SK-MEL-5 (cell line): ENCODE results near the gene SLC7A9. TPM values are rescaled to one million over a fixed set of nuclear protein-coding genes. Genes with fewer than 3 reads are reported as not detected.

ENCODE experiments used
- DNase-seq: peaks from one replicate; pipeline ENCODE4 v3.0.0-alpha.2; 2016; ENCODE audit warnings: low read depth, low spot score
- in situ Hi-C: cut with HindIII; loops from 2 replicates; pipeline ENCODE4 v1.10.0; 2016; ENCODE audit warnings: low sequenced_read_pairs, high pct_unique_total_duplicates, low pct_unique_long_range_greater_than_20kb
- total RNA-seq: library from RNA; depleted of rRNA; stranded (reverse); fragments of >200 nt; shearing (Covaris generic); gene quantifications from 2 replicates; pipeline ENCODE4 v1.2.3, GENCODE V29; 2014

SLC7A9 gene
- total RNA-seq, 1 experiment from 2014 or later: 0.18 TPM

DNA sequence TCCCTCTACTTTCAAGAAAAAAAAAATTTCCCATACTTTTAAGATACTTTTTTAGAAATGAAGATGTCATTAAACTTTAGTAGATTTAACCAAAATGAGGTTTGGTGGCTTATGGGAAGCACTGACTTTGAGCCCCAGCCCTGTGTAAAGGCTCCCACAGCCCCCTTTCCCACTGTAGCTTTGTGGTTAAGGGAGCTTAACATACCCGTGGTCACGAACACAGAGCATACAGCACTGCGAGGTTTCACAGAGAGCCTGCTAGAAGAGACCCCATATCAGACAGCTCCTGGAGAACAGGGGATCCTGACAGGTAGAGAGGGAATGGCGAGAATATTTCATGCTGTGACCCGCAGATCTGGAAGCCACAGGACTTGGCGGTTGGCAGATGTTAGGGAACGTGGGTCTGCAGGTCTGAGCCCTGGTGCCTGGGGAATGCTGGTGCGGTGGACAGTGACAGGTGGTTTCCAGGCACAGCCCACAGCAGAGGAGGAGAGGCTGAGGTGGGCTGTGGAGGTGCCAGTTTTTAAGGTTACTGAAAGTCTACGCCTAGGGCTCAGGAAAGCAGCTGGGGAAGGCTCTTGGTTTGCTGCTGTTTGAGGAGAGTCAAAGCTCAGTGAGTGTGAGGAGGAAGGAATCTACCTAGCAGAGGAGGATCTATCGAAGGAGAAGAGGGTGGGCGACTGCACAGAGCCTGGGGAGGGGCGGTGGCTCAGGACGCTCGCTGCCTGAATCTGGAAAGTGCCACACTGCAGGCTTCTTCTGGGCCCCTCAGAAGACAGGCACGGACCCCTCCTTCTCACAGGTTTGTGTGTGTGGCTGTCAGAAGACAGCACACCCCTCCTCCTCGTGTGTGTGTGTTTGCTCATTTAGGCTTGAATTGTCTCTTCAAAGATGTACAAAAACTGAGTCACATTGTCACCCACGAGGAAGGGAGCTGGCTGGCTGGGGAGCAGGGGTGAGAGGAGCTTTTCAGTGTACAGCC is 49.9 kb downstream of the SLC7A9 start:
- in situ Hi-C loops: no loop called here
- no peak for DNase-seq

DNA sequence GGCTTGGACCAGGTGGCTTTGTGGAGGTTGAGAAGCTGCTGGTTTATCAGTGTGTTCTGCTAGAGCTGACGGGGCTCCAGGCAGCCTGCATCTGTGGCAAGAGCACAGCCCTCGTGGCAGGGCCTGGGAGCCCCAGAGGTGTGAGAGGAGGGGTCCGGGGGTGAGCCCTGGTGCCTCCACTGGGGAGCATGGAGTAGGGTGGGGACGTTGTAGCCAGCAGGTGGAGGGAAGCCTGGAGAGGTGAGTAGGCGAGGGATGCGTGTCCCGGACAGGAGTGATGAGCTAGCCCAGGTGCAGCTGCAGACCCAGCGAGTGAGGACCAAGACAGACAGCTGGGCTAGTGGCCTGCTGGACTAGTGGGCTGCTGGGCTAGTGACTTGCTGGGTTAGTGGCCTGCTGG is 51.0 kb downstream of the SLC7A9 start:
- in situ Hi-C loops: no loop called here

DNA sequence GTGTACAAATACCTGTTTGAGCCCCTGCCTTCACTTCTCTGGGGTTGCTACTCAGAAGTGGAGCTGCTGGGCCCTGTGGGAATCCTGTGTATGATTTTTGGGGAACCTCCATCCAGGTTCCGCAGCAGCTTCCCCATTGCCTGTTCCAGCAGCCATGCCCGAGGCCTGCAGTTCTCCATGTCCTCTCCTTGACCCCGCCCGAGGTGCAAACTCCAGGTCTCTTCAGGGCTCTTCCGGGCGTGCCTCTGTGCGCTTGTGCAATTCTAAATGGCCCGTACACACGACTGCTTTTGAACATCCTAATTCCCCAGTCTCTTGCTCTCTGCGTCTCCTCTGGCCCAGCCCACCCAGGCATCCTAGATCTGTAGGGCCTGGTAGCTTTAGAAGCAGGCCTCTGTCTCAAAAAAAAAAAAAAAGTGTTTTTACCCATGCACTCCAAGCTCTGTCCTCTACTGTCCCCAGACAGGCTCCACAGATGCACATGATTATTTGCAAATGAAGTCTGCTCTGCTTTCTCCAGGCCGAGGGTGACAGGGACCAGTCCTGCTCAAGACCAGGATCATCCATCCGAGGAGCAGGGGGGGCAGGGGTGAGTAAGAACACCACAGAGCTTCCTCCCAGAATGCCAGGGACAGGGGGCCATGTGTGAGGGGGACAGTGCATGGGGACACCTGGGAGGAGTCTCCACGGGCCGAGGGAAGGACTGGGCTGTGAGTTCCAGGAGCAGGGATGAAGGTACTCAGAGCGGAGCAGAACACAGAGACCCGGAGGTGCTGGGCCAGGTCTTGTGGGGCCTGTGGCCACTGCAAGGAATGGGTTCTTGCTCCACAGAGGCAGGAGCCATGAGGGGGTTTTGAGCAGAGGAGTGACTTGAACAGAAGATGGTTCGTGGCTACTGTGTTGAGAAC is 51.7 kb downstream of the SLC7A9 start:
- DNase-seq: no peak
- in situ Hi-C loops: no loop called here

More for the DNA sequence above, 51.0 kb downstream of the SLC7A9 start:
- DNase-seq: no peak

DNA sequence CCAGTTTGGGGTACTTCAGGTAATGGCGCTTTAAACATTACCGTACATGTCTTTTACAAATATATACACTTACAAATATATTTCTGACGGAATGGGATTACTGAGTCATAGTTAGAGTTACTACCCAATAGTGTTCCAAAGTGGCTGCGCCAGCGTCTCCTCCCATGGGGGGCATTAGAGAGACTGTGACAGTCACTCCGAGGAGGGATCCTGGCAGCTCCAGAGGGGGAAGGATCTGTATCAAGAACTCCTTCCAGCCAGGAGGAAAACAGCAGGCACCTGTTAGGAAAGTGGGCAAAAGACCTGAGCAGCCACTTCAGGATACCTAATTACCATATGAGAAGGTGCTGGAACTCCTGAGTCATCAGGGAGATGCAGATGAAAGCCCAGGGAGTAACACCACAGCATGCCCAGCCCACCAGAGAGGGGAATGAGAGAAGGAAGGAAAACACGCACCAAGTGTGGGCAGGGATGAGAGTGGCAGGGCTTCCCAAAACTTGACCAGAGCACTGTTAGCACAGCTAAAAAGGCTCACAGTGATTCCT is 52.9 kb downstream of the SLC7A9 start:
- in situ Hi-C loops: no loop called here
- DNase-seq: no peak

DNA sequence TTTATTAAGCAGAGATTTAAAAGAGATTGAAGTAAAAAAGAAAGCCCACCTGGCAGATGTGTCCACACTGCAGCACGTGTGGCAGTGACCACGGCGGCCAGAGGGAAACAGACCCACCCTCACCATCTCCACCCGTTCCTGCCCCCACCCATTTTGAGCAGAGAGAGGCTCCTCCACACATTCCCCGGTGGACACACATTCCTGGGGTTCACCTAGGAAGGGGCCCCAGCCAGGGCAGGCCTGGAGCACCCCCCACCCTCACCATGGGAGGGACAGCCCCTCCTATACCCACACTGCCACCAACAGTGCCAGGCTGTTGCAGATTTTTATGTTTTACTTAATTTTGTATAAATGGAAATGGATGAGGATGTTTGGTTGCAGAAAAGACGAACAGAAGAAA is 54.9 kb downstream of the SLC7A9 start:
- no peak for DNase-seq
- in situ Hi-C loops: no loop called here

DNA sequence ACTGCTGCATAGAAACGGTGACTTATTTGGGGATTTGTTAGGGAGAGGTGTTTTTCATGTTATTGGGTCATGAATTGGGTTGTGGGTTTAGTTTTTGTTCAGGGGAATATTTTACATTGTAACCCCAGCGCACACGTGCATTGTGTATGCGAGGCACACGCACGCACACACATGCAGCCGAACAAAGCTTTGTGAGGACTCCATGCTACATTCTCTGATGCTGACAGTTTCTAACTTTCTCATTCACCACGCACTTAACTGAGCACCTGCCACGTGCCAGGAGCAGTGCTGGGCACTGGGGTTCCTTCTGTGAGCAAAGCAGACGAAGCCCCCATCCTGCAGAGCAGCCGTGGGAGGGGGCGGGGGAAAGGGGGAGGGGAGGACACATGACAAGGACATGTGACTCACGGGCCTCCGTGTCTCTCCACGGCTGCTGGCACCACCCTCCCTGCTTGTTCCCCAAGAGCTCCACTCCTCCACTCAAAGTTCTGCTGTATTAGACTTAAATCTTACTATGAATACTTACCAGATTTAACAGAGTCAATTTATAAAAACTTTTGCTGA is 55.6 kb downstream of the SLC7A9 start:
- DNase-seq: no peak
- in situ Hi-C loops: no loop called here

DNA sequence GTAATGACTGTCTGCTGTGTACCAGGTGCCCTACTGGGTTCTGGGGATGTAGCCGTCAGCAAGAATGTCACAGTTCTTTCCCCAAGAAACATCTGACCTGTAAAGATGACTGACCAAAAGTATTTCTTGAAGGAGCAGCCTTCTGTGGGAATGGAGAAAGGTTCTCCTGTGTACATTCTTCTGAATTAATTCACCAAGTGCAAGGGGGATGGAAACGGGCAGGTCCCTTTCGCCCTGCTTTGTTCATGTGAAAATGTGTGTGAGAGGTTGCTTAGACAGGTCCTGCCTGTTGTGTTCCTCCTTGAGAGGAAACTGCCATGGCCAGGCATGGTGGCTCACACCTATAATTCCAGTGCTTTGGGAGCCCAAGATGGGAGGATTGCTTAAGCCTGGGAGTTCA is 57.0 kb downstream of the SLC7A9 start:
- in situ Hi-C loops: no loop called here
- no peak for DNase-seq

DNA sequence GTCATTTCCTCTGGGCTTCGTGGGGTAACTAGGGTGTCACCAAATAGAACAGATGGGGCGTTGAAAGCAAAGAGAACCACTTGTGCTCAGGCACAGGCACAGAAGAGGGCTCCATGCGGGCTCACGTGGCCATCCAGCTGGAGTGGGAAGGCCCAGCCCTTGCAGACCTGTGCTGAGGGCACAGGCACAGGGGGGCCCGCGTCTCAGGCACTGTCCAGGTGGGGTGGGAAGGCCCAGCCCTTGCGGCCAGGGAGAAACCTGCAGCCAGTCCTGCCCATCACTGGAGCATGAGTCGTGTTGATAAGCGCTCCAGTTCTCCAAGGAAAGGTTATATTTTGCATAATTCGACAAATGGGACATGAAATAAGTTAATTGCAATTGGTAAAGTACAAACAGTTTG is 57.5 kb downstream of the SLC7A9 start:
- in situ Hi-C loops: no loop called here
- DNase-seq: no peak

DNA sequence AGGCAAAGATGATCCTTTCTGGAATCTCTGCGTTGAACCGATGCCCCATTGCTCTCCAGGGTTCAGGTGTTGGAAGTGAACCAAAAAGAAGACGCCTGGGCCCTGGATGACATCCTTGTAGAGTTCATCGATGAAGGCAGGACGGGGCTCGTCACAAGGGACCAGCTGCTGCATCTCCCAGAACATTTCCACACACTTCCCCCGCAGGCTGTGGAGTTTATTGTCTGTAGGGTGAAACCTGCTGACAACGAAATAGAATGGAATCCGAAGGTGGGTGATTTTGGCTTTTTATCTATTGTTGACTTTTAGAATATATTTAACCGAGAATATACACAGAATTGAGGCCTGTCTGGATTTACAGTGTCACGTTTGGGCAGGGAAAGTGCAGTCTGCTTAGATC is 58.4 kb downstream of the SLC7A9 start:
- in situ Hi-C loops: no loop called here

DNA sequence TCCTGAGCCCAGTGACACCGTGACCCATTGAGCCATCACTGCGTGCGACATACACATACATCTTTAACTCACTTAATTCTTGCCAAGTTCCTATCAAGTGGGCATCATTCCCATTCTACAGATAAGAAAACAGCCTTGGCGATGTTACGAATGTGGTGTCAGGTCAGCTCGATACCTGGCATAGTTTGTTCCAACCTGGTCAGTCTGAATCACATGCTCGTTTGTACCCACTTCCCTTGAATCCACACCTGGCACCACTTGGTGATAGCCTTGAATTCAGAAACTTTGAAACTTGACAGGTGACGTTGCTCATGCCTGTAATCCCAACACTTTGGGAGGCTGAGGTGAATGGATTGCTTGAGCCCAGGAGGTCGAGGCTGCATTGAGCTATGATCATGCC is 59.1 kb downstream of the SLC7A9 start:
- in situ Hi-C loops: no loop called here
- DNase-seq: no peak

More for the DNA sequence above, 58.4 kb downstream of the SLC7A9 start:
- DNase-seq: no peak

DNA sequence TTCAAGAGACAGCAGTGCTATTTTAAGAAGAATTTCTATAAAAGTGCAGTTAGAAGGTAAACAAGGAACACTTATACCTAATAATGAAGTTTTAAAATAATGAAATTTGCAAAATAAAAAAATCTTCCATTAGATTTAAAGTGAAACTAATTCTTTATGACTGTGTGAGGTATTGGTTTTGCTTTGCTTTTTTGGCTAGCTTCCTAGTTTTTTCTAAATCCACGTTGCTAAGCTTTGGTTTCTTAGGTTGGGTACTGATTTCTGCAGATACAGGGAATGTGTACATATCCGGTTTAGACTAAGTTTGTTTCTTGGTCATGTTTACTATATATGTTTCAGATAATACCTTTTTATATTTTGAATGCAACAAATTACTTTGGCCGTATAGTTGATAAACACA is 59.8 kb downstream of the SLC7A9 start:
- in situ Hi-C loops: no loop called here
- DNase-seq: no peak

DNA sequence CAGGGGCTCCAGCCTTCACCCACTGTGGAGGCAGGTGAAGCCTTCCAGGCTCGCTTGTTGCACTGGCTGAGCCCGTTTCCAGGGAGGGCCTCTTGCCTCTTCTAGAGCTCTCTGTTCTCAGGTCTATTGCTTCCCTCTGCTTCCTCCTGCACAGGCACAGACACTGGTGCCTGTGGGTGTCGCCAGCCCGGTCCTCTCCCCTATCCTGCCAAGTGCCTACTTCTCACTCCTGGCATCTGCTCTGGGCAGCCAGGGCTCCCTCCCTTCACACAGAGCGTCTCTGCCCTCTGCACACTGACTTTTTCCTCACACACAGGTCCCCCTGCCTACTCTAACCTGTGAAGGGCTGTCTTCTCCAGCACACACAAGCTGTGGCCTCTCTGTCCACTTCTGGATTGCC is 60.3 kb downstream of the SLC7A9 start:
- DNase-seq: no peak
- in situ Hi-C loops: no loop called here

DNA sequence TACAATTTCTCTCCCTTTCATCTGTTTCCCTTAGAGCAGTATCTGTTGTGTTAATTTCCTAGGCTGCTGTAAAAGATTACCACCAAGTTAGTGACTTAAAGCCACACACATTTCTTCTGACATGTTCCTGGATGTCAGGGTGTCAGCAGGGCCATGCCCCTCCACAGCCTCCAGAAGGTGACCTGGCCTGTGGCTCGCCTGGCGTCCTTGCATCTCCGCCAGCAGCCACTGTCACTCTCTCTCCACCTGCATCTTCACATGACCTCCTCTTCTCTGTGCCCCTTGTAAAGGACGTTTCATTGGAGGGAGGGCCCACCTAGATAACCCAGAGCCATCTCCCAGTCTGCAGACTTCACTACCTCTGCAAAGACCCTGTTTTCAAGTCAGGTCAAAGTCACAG is 61.3 kb downstream of the SLC7A9 start:
- DNase-seq: no peak
- in situ Hi-C loops: no loop called here

DNA sequence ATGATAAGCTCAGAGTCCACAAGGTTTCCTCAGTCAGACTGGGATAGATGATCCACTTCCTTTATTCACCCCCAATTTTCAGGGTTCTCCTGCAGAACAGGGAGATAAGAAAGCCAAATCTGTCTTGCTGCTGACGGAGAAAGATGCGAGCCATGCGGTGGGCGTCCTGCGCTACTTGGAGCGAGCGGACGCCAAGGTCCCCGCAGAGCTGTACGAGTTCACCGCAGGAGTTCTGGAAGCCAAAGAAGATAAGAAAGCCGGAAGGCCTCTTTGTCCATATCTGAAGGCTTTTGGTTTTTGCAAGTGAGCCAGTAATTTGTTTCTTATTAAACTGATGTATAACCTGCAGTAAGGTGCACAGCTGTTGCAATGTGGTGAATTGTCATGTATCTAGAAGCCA is 66.7 kb downstream of the SLC7A9 start:
- DNase-seq: no peak
- in situ Hi-C loops: no loop called here

DNA sequence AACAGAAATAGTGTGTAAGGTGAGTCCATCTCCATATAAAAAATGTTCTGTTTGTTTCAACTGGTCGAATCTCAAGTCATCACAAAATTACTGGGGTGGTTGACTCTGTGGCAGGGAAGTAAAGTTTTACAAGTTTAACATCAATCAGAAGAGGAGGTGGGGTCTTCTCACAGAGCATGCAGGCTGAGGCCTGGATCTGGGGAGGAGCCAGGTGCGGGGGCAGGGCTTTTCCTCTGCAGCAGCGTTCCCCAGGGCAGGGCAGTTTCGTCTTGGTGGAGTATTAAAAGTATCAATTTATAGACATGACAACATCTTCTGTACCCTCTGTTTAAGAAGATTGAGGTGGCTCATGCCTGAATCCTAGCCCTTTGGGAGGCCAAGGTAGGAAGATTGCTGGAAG is 68.8 kb downstream of the SLC7A9 start:
- no peak for DNase-seq
- in situ Hi-C loops: no loop called here

DNA sequence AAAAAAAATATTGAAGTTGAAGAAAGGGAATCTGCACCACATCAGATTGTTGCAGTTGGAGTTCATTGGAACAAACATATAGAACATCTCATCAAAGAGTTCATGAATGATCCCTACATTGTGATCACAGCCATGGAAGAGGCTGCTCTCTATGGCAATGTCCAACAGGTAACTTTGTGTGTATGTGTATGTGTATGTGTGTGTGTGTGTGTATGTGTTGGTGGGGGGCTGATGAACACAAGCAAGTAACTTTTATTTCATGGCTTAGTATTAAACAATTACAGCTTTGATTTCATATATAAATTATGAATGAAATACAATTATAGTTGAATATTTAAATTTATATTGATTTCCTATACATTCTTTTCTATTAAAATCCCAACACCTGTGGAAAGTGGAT is 69.4 kb downstream of the SLC7A9 start:
- DNase-seq: no peak
- in situ Hi-C loops: no loop called here

DNA sequence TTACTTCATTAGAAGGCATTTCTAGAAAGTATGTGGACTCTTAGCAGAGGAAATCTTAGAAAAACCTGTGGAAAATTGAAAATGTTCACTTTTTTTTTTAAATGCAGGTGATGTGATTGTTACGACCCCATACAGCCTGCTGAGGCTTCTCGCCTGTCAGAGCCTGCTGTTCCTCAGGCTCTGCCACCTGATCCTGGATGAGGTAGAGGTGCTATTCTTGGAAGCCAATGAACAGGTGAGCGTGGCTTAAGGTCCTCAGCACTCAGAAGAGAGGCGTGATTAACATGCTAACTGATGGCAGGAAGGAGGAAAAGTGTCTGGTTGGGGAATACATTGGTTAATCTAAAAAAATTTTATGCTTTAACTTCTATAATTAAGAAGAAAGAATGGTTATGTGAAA is 71.4 kb downstream of the SLC7A9 start:
- in situ Hi-C loops: no loop called here
- no peak for DNase-seq

DNA sequence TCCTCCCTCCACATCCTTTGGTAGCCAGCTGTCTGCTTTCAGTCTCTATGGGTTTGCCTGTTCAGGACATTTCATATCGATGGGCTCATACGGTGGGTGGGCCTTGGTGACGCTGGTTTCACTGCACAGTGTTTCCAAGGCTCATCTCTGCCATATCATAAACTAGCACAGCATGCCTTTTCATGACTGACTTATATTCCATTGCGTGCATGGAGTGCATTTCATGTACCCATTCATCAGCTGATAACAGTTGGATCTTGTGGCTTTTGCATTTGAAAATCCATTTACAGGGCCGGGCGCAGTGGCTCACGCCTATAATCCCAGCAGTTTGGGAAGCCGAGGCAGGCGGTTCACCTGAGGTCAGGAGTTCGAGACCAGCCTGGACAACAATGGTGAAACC is 80.1 kb downstream of the SLC7A9 start:
- in situ Hi-C loops: no loop called here
- DNase-seq: no peak
